LHCN-M2 (cell line): ENCODE results near the gene RET. TPM values are rescaled to one million over a fixed set of nuclear protein-coding genes. Genes with fewer than 3 reads are reported as not detected.

Experiments used
- DNase-seq: peaks from one replicate; pipeline ENCODE4 v3.0.0-alpha.2; 2012; ENCODE audit warnings: low read depth
- total RNA-seq: library from RNA; depleted of rRNA; stranded (reverse); fragments of >200 nt; gene quantifications from 2 replicates; pipeline ENCODE4 v1.2.3, GENCODE V29; 2014

Gene RET
- total RNA-seq, 1 experiment from 2014 or later = not detected

- DNase-seq = no peak
These were observed 15.1 kb upstream of the RET start for GRCh38 chr10:43061760-43062159.

DNA sequence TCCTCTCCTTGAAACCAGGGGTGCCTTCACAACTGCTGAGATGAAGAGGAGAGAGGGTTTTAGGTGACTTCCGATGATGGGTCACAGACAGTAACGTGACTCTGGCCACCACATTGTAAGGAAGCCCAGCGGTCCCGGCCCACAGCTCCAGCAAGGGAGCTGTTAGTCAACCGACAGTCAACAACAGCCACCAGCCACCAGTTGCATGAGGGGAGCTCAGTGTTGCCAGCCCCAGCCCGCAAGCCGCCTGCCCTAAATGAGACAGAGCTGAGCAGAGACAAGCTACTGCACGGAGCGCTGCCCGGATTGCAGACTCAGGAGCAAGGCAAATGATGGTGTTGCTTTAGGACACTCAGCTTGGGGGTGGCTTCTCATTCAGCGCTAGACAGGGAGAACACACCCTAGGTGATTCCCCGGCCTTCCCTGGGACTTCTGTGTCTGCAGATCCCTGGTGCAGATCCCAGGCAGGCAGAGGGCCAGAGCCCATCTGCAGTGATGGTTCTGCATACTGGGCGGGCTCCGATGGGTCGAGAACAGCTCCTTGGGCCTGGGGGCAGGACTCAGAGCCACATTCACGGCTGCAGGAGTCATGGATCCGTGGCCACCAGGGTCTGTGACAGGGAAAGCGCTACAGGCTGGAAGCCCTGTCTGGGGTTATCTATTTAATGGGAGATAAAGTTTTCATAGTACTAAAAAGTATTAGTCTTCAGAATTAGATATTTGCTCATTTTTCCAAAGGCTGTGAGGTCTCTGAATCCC is 14.3 kb upstream of the RET start:
- DNase-seq = no peak

DNA sequence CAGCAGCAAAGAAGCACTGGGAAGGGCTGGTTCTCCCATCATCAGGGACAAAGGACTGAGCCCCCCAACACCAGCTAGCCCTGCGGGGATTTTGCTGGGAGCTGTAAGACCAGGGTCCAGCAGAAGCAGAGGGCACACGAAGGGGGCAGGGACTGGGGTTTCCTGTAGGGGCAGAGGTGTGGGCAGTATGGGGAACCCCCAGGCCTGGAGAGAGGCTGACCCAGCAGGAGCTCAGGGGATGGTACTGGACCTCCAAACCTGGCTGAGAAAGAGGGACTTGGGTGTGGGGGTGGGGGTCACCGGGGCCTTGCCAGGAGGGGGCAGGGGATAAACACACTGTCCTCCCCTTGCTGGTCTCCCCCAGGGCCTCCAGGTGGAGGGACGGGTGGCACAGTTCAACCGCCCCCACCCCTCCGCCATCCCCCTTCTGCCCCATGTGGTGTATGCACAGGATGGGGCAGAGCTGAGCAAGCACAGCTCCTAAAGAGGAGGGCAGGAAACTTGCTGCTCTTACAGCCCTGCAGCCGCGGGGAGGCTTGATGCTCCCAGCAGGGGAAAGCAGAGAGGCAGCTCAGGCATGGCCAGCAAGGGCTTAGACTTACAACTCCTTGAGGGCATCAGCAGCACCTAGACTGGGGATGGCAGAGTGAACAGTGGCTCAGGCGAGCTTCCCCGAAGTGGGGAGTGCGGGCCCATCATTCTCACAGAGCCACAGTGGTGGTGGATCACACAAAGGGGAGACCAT is 12.4 kb upstream of the RET start:
- DNase-seq = no peak

DNA sequence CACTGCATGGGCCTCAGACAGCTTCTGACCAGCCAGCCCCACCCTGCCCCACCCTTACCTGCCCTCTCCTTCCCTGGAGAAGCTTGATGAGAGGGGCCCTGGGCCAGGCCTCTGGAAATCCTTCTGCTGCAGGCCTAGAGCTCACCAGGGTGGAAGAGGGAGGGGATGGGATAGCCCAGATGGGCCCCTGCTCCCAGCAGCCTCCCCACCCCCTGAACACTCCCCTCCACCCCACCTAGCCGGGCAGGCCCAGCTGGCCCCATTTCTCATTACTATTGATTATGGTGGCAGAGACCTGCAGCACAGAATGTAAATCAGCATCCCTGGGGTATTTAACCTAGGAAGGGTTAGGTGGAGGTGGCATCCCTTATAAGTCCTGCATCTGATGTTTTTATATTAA is 11.6 kb upstream of the RET start:
- DNase-seq = no peak

GRCh38 chr10:43065761-43066160 is 11.1 kb upstream of the RET start:
- no peak for DNase-seq

DNA sequence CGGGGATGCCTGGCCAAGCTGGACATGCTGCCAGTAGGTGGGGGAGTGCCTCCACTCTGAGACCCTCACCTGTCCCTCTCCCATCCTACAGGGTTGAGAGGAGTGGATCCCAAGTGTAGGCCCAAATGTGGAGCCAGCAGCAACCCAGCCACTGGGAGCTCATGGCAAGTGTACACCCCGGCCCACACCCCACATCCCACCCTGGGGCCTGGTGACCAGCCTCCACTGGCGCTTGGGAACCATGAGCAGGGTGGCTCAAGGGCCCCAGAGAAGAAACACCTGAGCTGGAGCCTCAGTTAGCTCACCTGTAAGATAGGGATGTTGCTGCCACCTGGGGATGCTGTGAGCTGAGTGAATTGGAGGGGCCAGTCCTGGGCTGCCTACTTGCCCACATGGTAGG is 10.4 kb upstream of the RET start:
- DNase-seq = no peak

- no peak for DNase-seq
These were observed 9.3 kb upstream of the RET start for GRCh38 chr10:43067391-43068135.

DNA sequence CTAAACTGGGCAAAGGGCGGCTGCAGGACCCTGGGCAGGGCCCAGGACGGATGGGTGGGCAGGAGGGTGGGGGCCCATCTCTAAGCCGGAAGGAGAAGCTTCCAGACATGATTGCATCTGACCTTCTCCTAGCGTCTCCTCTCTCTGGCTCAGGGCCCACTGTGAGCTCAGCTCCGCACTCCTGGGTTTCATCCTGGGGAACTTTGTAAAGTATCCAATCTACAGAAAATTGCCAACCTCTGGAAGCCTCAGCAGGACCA is 8.8 kb upstream of the RET start:
- DNase-seq = no peak

DNA sequence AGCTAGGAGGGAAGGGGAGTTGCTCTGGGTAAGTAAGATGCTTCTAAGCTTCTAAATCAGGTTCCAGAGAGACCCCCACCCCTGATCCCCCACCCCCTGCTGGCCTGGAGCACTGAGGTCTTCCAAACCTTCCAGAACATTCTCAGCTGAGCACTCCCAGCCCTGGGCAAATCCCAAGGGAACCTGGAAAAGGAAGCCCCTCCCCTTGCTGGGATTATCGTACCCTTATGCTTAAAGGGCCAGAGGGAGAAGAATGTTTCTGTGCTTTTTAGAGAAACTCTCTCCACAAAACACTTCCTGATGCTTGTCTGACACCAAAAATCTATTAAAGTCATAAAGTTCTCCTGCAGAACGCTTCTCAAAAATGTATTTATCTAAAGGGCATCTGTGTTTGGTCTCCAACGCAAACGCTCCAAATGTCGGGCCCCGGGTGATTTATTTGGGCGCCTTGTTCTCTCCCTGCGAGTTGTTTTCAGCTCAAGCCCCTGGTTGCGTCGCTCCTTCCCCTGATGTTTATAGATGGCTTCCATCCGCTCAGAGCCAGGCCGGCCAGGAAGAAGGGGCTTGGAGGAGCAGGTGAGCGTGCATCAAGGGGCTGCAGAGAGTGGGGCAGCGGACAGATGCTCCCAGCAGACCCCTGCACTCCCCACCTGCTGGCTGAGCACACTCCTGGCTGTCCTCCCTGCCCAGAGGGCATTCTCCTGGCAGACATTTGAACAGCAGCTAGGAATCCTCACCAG is 8.2 kb upstream of the RET start:
- no peak for DNase-seq

DNA sequence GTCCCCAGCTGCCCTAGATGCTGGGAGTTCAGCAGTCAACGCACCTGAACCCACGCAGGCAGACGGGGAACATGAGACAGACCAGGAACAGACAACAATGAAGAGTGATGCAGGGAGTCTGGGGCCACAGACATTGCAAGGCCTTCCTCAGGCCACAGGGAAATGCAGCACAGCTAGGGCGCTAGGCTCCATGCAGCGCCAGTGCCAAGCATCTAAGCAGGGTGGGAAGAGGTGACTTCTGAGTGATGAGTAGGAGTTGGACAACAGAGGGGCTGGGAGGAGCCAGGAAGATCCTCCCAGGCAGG is 7.7 kb upstream of the RET start:
- no peak for DNase-seq

DNA sequence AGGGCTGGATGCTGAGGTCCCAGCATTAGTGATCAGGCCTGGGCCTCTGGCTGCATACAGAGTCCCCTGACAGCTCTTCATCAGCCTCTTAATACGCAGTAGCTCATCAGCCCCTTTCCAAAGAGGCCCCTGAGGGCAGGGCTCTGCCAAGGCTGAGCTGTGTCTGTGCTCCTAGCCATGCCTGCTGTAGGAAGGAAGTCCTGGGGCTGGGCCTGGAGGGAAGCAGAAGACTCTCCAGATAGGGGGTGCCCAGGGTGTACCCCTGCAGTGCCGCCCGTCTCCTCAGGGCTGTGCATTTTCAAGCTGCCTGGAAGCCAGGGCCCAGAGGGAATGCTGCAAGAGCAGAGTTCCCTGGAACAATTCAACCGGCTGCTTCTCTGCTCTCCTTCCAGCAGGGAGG is 7.3 kb upstream of the RET start:
- no peak for DNase-seq

- DNase-seq = no peak
These were observed 6.5 kb upstream of the RET start for GRCh38 chr10:43070121-43071085.

DNA sequence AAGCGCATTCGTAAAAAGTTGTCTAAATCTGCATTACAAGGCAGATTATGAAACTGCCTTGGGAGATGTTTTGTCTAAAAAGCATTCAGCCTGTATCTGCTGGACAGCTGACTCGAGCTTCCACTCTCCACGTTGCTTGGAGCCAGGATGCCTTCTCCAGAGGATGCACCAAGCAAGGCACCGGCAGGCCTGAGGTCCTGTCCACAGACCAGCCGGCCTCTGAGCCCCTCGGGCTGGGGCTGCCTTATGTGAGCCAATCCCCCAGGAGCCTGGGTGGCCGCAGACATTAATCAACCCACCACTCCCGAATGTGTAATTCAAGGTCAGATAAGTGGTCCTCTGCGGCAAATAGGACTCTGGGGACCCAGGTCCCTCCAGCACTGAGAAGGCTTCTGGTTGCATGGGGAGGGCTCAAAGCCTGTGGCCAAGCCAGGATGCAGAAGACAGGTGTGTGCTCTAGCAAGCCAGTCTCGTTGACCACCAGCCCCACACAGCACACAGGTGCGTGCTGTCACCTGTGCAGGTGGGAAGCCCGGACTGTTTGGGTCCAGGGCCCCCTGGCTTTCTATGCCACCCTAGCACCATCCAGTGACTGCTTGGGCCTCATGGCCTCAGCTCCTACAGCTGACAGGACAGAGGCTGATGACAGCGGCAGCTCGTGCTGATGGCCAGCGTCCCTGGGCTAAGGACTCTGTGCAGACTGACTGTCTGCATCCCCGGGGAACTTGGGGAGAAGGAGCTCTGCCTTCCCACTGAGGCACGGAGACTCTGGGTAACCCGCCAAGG is 4.8 kb upstream of the RET start:
- DNase-seq = no peak

DNA sequence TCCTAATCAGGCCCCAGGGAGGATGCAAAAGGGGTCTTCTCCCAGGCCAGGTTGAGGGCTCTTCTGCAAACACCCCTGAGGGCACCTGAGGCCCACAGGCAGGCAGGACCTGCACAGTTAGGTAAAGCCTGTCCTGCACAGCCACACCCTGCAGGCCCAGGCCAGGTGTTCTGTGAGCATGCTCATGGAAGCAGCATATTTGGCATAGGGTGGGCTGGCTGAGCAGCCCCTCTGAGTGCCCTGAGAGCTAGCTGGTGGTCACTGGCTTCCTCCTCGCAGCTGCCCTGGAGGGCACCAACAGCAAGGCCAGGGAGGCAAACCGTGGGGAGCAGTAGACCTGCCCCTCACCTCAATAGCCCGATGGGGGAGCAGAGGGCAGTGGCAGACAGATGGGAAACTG is 3.7 kb upstream of the RET start:
- DNase-seq = no peak

- no peak for DNase-seq
These were observed 3.1 kb upstream of the RET start for GRCh38 chr10:43073721-43074120.

- DNase-seq = no peak
These were observed 2.5 kb upstream of the RET start for GRCh38 chr10:43074409-43074808.

DNA sequence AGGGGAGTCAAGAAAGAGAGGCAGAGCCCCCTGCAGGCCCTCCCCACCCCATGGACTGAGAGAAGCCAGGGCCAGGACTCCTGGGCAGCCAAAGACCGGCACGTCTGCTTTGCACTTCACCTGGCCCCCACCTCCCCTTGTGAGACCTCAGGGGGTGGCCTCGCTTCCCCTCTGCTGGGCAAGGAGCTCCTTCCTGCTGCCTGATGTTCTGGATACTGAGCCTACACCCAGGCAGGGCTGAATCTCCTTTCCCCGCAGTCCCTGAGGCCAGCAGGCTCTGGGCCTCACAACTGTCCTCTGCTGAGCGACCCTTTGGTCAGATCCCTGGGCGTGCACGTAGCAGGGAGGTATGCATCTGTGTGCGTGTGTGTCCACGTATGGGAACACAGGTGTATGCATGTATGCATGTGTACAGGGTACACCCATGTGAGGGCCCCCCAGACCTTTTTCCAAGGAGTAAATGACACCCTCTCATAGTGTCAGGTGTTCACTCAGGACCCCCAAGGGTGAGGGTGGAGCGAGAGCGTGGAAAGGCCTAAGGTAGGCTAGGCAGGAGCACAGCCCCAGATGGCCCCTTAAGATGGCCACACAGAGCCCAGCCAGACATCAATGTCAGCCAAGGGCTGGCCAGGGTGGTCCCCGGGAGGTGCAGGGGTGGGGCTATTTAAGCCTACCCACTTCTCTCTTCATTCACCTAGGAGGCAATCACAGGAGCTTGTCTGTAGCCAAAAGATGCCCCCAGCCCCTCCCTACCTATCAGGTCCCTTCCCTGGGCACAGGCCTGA is 1.9 kb upstream of the RET start:
- no peak for DNase-seq

- no peak for DNase-seq
These were observed 1.3 kb upstream of the RET start for GRCh38 chr10:43075612-43076003.

GRCh38 chr10:43076311-43076875 is 476 bp upstream of the RET start:
- DNase-seq = no peak
